GM19463 (cell line): ENCODE results near the gene TNFRSF12A.
A peak's percentile ranks its signal among the peaks of the same experiment; 100 is the strongest.
"Not testable (repeated sequence)": the region's sequence is repeated elsewhere in the genome, so short reads cannot be mapped to it uniquely, and the experiment has no call there.

ENCODE experiments used
- ATAC-seq: cut with Tn5 transposase; IDR thresholded peaks from one replicate; pipeline ENCODE4 v1.9.1; 2021; ENCODE audit warnings: mild to moderate bottlenecking, moderate library complexity; ENCODE audit not compliant: unreplicated experiment

Gene TNFRSF12A

DNA sequence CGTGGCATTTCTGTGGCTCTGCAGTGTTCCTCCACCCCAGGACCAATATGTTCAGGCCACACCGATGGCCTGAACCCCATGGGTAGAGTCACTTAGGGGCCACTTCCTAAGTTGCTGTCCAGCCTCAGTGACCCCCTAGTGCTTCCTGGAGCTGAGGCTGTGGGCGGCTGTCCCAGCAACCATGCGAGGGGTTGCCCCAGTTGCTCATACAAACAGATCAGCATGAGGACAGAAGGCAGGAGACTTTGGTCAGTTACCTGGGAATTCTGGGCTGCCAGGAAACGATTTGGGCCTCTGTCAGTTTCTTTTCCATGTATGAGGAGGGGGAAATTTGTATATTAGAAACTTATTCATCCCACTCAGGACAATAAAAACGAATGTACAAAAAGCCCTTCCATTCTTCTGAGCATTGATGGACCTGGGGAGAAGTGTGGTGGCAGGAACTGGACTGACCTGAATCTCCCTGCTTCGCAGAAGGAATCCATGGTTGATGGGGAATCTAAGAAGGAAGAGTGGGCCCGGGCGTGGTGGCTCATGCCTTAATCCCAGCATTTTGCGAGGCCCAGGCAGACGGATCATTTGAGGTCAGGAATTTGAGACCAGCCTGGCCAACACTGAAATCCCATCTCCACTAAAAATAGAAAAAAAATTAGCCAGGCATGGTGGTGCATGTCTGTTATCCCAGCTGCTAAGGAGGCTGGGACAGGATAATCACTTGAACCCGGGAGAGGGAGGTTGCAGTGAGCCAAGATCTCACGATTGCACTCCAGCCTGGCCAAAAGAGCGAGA lies 40.4 kb downstream of the TNFRSF12A start:
- no peak for ATAC-seq

DNA sequence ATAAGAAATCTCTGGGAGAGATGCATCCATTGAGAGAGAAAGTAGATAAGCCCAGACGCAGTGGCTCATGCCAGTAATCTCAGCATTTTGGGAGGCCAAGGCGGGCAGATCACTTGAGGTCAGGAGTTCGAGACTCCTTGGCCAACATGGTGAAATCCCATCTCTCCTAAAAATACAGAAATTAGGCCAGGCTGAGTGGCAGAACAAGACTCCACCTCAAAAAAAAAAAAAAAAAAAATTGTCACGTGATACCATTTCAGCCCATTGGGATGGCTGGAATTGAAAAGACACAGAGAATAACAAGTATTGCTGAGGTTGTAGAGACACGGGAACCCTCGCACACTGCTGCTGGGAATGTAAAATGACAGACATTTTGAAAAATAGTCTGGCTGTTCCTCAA lies 42.4 kb downstream of the TNFRSF12A start:
- no peak for ATAC-seq

DNA sequence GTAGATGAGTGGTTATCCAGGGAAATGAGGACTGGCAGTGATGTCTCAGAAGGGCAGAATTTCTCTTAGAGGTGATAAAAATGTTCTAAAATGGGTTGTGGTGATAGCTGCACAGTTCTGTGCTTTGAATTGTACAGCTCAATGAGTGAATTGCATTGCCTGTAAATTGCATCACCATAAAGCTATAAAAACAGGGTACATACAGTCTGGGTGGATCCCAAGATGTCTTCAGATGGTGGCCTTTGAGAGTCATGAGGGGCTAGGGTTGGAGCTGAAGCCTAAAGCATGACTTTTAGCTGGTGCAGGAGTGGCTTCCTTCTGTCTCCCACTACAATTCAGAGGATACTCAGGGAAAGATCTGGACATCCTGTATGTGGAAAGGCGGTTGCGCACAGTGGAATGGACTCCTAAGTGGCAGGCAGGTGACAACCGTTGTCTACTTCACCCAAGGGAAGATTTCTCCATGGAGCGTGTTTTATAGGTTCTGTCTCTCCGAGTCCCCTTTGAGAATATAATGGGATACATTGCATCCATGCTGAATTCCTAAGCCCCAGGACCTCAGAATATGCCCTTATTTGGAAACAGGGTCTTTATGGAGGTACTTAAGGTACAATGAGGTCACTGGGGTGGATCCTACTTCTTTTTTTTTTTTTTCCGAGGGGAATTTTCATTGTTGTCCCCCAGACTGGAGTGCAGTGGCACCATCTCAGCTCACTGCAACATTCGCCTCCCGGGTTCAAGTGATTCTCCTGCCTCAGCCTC lies 43.6 kb downstream of the TNFRSF12A start:
- no peak for ATAC-seq

DNA sequence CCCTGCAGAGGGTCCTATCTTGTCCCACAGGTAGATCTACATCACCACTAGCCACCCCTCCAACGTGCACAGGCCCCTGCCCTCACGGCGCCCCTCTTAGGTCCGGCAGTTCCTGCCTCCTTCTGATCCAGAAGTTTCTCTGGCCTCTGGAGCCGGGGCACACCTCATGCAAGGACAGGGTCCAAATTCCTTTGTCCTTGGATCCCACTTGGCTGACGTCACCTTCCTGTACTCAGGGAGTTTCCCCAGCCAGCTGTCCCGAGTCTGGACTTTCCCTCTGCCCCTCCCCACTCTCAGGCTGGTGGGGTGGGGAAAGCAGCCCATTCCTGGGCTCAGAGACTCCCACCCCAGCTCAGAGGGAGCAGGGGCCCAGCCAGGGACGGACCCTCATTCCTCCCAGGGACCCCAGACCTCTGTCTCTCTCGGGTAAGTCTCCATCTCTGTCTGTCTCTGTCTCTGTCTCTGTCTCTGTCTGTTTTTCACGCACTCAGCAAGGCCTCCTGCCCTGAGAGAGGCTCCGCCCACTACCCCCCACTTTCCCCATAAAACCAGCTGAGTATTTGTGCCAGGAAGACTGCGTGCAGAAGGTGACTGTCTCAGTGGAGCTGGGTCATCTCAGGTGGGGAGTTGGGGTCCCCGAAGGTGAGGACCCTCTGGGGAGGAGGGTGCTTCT lies 45.0 kb downstream of the TNFRSF12A start, which contains the start of gene IL32:
IL32 (plus strand) TSS at position 572 of the 673 bp plus-strand sequence. CDS start 172 bp downstream, outside the sequence.
- ATAC-seq: peak; percentile 54

DNA sequence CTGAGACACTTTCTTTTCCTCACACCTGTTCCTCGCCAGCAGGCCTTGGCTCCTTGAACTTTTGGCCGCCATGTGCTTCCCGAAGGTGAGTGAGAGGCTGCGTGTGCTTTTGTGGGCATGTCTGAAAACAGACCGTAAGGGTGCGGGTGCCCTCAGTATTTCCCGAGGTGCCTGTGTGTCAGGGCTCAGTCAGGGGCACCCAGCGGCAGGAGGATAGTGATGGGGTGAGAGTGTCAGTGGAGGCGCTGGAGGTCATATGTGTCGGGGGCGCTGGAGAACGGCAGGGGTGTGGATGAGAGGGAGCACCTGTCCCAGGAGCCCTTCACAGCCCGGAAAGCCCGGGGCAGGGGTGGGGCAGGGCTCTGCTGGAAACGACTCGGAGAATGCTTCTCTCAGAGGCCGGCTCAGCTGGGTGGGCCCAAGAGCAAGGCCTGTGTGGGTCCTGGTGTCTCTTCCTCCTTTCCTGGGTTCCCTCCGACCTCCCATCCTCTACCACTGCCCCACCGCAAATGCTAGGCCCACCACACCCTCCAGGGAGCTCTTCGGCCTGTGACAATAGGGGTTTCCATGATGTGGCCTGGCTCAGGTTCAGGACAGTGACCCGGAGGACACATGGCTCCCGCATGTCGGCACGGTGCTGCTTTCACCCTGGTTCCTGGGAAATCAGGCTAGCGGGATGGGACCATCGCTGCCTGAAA lies 45.7 kb downstream of the TNFRSF12A start:
- peak; percentile 12 for ATAC-seq

DNA sequence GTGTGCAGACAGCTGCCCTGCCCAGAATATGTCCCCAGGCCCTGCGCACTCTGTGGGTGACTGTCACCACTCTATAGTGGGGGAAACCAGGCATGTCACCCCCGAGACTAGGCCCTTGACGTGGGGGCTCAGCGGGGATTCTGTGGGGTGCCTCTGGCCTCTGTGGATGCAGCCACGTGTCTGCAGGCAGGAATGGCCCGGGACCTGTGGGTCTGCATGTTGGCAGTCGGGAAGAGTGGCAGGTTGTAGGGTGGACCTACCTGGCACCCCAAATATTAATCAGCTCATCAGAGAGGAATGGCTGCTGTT lies 46.2 kb downstream of the TNFRSF12A start:
- ATAC-seq: no peak

DNA sequence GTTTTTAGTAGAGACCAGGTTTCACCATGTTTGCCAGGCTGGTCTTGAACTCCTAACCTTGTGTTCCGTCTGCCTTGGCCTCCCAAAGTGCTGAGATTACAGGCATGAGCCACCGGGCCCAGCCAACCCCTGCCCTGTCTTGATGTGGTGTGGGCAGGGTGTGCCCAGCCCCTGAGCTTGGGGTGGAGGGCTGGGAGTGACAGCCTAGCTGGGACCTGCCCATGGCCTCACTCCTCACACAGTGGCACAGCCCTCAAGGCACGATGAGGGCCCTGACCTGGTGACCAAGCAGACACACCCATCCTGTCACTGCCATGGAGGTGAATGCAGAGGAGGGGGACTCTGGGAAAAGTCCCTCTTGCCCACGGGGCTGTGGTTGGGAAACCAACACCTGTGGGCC lies 48.3 kb downstream of the TNFRSF12A start:
- ATAC-seq: no peak

DNA sequence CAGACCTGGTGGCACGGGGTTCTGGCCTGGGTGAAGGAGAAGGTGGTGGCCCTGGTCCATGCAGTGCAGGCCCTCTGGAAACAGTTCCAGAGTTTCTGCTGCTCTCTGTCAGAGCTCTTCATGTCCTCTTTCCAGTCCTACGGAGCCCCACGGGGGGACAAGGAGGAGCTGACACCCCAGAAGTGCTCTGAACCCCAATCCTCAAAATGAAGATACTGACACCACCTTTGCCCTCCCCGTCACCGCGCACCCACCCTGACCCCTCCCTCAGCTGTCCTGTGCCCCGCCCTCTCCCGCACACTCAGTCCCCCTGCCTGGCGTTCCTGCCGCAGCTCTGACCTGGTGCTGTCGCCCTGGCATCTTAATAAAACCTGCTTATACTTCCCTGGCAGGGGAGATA lies 49.0 kb downstream of the TNFRSF12A start:
- ATAC-seq: not testable (repeated sequence)

DNA sequence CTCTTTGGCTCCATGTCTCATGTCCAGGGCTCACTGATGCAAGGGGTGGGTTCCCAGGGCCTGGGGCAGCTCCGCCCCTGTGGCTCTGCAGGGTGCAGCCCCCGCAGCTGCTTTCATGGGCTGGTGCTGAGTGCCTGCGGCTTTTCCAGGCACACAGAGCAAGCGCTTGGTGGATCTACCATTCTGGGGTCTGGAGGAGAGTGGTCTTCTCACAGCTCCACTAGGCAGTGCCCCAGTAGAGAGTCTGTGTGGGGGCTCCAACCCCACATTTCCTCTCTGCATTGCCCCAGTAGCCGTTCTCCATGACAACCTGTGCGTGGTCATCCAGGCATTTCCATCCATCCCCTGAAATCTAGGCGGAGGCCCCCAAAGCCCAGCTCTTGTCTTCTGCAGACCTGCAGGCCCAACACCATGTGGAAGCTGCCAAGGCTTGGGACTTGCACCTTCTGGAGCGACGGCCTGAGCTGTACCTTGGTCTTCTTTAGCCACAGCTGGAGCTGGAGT lies 50.5 kb downstream of the TNFRSF12A start:
- no peak for ATAC-seq

DNA sequence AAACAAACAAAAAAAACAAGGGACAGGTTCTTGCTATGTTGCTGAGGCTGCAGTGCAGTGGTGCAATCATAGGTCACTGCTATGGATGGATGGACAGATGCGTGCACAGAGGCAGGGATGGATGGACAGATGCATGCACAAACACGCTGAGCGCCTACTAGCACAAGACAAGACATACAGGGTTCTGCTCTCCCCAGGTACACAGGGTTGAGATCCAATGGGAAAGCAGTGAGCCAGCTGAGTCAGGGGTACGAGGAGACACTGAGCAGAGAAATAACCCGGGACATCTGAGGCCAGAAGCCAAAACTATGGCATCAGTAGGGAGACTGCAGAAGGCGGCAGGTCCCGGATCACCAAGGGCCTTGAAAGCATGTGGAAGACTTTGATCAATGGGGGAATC lies 51.5 kb downstream of the TNFRSF12A start:
- no peak for ATAC-seq
